HUES48 (cell line): ENCODE measurements around the gene THAP5.
"Not testable (repeated sequence)": the region's sequence is repeated elsewhere in the genome, so short reads cannot be mapped to it uniquely, and the experiment has no call there.

Source experiments
- H3K27ac ChIP-seq: one replicate; pipeline ENCODE4 v1.7.0; 2013; ENCODE audit warnings: low read depth, low read length, inconsistent platforms
- H3K27me3 ChIP-seq: 2 replicates; pipeline ENCODE4 v1.6.1; 2013; ENCODE audit warnings: mild to moderate bottlenecking, low read length; ENCODE audit not compliant: control insufficient read depth, insufficient read depth
- H3K36me3 ChIP-seq: 2 replicates; pipeline ENCODE4 v1.6.1; 2013; ENCODE audit warnings: low read length; ENCODE audit not compliant: control insufficient read depth, insufficient read depth
- H3K4me1 ChIP-seq: 2 replicates; pipeline ENCODE4 v1.6.1; 2013; ENCODE audit warnings: mild to moderate bottlenecking, low read length; ENCODE audit not compliant: control insufficient read depth, insufficient read depth
- H3K4me3 ChIP-seq: 2 replicates; pipeline ENCODE4 v1.5.1; 2013; ENCODE audit warnings: mild to moderate bottlenecking, low read depth, low read length
- H3K9ac ChIP-seq: 2 replicates; pipeline ENCODE4 v1.6.1; 2013; ENCODE audit warnings: mild to moderate bottlenecking, low read depth, low read length, moderate library complexity
- H3K9me3 ChIP-seq: 2 replicates; pipeline ENCODE4 v1.6.1; 2013; ENCODE audit warnings: low read length; ENCODE audit not compliant: control insufficient read depth, insufficient read depth

Gene THAP5

DNA sequence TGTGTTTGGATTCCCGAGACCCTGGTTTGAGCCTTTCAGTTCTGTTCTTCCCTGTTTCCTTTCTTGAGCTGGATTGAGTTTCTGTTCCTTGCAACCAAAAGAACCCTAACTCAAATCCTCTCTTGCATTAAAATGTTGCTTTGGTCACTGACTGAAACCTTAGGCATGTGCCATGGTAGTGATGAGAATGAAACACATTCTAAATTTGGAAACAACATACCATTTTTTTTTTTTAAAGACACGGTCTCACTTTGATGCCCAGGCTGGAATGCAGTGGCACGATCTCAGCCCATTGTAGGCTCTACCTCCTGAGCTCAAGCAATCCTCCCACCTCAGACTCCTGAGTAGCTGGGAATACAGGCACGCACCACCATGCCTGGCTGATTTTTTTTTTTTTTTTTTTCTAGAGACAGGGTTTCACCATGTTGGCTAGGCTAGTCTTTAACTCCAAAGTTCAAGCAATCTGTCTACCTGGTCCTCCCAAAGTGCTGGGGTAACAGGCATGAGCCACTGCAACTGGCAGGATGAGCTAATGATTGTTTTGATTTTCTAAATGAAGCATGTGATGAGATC is 8.4 kb downstream of the THAP5 start:
- Histone ChIP-seq H3K4me1 (no peaks in the 10 kb centered on the region), H3K27me3 (no peaks in the 10 kb centered on the region), H3K36me3 (peaks cover 25% of the 10 kb centered on the region)

DNA sequence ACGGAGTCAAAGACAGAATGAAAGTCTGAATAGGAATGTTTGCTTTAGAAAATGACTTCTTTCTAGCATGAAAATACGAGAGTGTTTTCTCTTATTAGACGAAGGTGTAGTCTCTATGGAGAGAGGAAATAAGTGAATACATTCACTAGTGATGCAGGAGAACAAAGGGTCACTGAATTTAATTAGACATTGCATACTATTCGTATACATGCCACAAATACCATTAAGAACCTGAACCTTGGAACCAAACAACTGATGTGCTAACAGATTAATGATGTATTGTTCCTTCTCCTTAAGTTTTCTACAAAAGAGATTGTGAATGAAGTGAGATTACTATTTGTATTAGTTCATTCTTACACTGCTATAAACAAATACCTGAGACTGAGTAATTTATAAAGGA is 10.3 kb downstream of the THAP5 start:
- Histone ChIP-seq H3K36me3 (peaks cover 7% of the 10 kb centered on the region), H3K4me1 (no peaks in the 10 kb centered on the region), H3K9ac (no peak overlapping the region), H3K27ac (no peak overlapping the region), H3K9me3 (peaks cover 21% of the 10 kb centered on the region), H3K4me3 (no peak overlapping the region), H3K27me3 (no peaks in the 10 kb centered on the region)

More for the DNA sequence above, 8.4 kb downstream of the THAP5 start:
- peaks cover 19% of the 10 kb centered on the region for H3K9me3 ChIP-seq
- no peak overlapping the region for H3K4me3 ChIP-seq
- H3K9ac ChIP-seq, result no peak overlapping the region
- H3K27ac ChIP-seq, result no peak overlapping the region

DNA sequence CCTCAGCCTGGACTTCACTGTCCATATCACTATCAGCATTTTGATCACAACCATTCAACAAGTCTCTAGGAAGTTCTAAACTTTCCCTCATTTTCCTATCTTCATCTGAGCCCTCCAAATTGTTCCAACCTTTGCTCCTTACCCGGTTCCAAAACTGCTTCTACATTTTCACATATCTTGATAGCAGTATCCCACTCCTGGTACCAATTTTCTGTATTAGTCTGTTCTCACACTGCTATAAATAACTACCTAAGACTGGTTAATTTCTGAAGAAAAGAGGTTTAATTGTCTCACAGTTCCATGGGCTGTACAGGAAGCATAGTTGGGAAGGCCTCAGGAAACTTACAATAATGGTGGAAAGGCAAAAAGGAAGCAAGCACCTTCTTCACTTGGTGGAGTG is 11.9 kb downstream of the THAP5 start:
- peaks cover 21% of the 10 kb centered on the region for H3K9me3 ChIP-seq
- H3K27ac ChIP-seq, result no peak overlapping the region
- peaks cover 2% of the 10 kb centered on the region; the same call in 1 of the 2 replicates for H3K36me3 ChIP-seq
- no peak overlapping the region for H3K4me3 ChIP-seq
- H3K9ac ChIP-seq, result no peak overlapping the region
- no peaks in the 10 kb centered on the region for H3K4me1 ChIP-seq
- H3K27me3 ChIP-seq, result no peaks in the 10 kb centered on the region

DNA sequence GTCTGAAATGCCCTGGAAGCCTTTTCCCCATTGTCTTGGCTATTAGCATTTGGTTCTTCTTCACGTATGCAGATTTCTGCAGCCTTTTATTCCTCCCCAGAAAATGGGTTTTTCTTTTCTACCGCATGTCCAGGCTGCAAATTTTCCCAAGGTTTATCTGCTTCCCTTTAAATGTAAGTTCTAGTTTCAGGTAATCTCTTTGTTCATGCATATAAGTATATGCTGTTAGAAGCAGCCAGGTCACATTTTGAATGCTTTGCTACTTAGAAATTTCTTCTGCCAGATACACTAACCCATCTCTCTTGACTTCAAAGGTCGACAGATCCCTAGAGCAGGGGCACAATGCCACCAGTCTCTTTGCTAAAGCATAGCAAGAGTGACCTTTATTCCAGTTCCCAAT is 12.3 kb downstream of the THAP5 start:
- no peak overlapping the region for H3K4me3 ChIP-seq
- peaks cover 21% of the 10 kb centered on the region for H3K9me3 ChIP-seq
- H3K36me3 ChIP-seq, result no peaks in the 10 kb centered on the region
- no peak overlapping the region for H3K27ac ChIP-seq
- no peak overlapping the region for H3K9ac ChIP-seq
- no peaks in the 10 kb centered on the region for H3K27me3 ChIP-seq
- H3K4me1 ChIP-seq, result no peaks in the 10 kb centered on the region

DNA sequence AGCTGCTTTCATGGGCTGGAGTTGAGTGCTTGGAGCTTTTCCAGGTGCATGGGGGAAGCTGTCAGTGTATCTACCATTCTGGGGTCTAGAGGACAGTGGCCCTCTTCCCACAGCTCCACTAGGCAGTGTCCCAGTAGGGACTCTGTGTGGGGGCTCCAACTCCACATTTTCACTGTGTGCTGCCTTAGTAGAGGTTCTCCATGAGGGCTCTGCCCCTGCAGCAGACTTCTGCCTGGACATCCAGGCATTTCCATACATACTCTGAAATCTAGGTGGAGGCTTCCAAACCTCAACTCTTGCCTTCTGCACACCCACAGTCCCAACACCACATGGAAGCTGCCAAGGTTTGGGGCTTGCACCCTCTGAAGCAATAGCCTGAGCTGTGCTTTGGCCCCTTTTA is 12.8 kb downstream of the THAP5 start:
- H3K27me3 ChIP-seq, H3K4me3 ChIP-seq, H3K4me1 ChIP-seq, H3K27ac ChIP-seq, H3K36me3 ChIP-seq, H3K9ac ChIP-seq: not testable (repeated sequence)
- H3K9me3 ChIP-seq, result peaks cover 21% of the 10 kb centered on the region

DNA sequence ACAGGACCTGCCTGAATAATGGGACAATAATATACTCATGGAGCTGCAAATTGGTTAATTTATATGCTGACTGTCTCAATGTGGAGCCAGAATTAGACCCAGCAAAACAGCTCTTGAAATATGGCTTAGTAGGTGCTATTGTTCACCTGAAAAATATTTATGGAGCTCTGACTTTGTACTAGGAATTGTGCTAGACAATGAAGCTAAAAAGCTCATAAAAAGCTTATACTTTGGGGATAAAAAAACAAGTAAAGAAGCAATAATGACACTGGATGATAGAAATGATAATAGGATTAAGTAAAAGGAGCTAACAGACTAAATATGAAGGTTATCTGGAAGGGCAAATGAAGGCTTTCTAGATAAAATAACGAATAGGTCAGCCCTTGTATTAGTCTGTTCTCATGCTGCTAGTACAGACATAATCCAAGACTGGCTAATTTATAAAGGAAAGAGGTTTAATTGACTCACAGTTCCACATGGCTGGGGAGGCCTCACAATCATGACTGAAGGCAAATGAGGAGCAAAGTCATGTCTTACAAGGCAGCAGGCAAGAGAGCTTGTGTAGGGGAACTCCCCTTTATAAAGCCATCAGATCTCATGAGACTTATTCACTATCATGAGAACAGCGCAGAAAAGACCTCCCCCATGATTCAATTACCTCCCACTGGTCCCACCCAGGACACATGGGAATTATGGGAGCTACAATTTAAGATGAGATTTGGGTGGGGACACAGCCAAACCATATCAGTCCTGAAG is 21.2 kb downstream of the THAP5 start:
- not testable (repeated sequence) for H3K9me3 ChIP-seq, H3K27ac ChIP-seq, H3K27me3 ChIP-seq, H3K9ac ChIP-seq, H3K4me1 ChIP-seq, H3K4me3 ChIP-seq, H3K36me3 ChIP-seq

DNA sequence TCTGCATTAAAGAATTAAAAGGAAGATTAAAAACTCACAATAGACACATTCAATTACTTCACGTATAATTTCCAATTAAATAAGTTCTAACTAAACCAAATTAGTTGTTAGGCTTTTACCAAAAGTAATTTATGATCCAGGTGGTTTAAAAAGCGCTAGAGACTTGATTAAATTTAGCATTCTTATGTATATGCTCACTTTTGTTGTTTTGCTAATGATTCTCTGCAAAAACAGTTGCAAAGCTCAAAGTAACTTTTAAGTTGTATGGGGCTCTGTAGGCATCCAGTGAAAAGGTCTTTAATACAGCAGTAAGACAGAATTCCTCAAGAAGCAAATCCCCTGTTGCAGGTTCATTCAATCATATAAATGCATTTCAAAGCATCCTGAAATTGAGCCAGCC is 28.0 kb downstream of the THAP5 start:
- no peaks in the 10 kb centered on the region for H3K27me3 ChIP-seq
- H3K36me3 ChIP-seq, result no peaks in the 10 kb centered on the region
- H3K27ac ChIP-seq, result peak overlapping the region; percentile 90
- H3K4me1 ChIP-seq, result peaks cover 14% of the 10 kb centered on the region
- peak overlapping the region; percentile 36 for H3K4me3 ChIP-seq
- no peak overlapping the region for H3K9ac ChIP-seq
- no peaks in the 10 kb centered on the region for H3K9me3 ChIP-seq

DNA sequence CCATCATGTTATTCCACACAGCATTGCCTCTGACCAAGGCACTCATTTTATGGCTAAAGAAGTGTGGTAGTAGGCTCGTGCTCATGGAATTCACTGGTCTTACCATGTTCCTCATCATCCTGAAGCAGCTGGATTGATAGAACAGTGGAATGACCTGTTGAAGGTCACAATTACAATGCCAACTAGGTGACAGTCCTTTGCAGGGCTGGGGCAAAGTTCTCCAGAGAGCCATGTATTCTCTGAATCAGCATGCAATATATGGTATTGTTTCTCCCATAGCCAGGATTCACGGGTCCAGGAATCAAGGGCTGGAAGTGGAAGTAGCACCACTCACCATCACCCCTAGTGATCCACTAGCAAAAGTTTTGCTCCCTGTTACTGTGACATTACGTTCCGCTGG is 30.8 kb downstream of the THAP5 start:
- peaks cover 14% of the 10 kb centered on the region for H3K4me1 ChIP-seq
- H3K27ac ChIP-seq, H3K4me3 ChIP-seq, H3K27me3 ChIP-seq, H3K9ac ChIP-seq, H3K9me3 ChIP-seq, H3K36me3 ChIP-seq: not testable (repeated sequence)

DNA sequence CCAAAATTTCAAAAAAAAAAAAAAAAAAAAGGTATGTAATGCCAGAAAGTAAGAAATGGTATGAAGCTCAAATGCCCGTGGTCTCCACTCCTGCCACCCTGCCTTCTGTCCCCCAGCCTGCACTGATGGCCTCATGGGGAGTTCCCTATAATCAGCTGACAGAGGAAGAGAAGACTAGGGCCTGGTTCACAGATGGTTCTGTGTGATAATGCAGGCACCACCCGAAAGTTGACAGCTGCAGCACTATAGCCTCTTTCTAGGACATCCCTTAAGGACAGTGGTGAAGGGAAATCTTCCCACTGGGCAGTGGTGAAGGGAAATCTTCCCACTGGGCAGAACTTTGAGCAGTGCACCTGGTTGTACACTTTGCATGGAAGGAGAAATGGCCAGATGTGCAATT is 31.3 kb downstream of the THAP5 start:
- not testable (repeated sequence) for H3K4me3 ChIP-seq, H3K9ac ChIP-seq, H3K9me3 ChIP-seq

DNA sequence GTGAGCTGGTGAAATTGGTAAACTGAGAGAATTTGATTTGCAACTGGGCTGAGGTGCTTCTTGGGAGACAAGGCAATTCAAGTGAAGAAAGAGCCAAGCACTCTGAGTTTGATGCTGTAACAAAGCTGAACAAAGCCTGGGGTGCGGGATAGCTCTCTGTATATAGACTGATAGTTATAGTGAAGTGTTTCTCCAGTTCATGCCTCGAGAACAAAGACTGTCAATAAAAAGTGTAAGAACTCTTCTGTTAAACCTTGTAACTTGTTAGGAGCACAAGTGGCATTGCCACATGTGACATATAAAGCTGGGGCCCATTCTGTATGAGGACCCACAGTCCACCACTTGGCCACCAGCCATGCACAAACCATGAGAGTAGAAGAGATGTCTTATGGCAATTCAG is 32.3 kb downstream of the THAP5 start:
- H3K27me3 ChIP-seq, result no peaks in the 10 kb centered on the region
- H3K27ac ChIP-seq, result no peak overlapping the region
- no peaks in the 10 kb centered on the region for H3K36me3 ChIP-seq
- H3K9ac ChIP-seq, result no peak overlapping the region
- peaks cover 14% of the 10 kb centered on the region for H3K4me1 ChIP-seq
- no peak overlapping the region for H3K4me3 ChIP-seq
- no peaks in the 10 kb centered on the region for H3K9me3 ChIP-seq

More for the DNA sequence above, 31.3 kb downstream of the THAP5 start:
- not testable (repeated sequence) for H3K27ac ChIP-seq, H3K36me3 ChIP-seq, H3K27me3 ChIP-seq
- peaks cover 14% of the 10 kb centered on the region for H3K4me1 ChIP-seq

DNA sequence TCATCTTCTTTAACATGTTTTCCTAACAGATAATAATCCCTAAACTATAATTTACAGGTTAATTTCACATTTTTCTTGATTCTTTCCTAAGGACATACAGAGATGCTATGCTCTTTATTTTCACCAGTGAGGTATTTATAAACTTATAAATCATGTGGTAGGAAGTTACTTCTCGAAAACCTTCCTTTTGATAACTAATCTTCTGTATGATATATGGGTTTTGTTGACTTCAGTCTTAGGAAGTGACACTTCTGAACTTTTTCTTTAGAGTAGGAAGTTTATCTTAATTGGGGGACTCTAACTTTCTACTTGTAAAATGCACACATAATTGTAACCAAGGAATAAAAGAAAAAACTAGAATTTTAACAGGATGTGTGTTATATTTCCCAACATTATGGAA is 33.8 kb downstream of the THAP5 start:
- H3K4me3 ChIP-seq, result no peak overlapping the region
- H3K9ac ChIP-seq, result no peak overlapping the region
- H3K9me3 ChIP-seq, result no peaks in the 10 kb centered on the region
- no peaks in the 10 kb centered on the region for H3K27me3 ChIP-seq
- no peak overlapping the region for H3K27ac ChIP-seq
- H3K36me3 ChIP-seq, result no peaks in the 10 kb centered on the region
- no peaks in the 10 kb centered on the region for H3K4me1 ChIP-seq
